ENCODE data around the gene TPSG1.

The TPSG1 gene

DNA sequence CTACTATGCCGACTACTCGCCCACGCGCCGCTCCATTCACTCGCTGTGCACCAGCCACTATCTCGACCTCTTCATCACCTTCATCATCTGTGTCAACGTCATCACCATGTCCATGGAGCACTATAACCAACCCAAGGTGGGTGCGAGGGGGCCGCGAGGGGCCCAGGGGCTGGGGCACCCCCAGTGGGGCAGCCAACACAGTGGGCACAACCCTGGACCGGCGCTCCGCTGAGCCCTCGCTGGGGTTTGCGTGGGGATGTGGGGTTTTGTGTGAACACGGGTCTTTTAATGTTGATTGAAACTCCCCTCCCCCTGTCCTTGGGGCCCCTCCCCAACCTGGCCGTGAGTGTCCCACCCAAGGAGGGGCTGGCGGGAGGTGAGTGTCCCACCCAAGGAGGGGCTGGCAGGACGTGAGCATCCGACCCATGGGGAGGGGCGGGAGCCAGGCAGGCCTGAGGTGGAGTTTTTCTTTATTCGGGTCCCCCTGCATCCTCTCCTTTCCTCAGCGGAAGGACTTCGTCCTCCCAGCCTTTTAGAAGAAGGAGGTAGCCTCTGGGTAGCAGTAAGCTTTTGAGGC lies 11.2 kb downstream of the TPSG1 start:
- no peak overlapping the region for H2AFZ ChIP-seq (ENCODE audit: low read depth, low read length)
- H3K4me1 ChIP-seq (ENCODE audit: insufficient read depth, low read length): no peaks in the 10 kb centered on the region
- no peaks in the 10 kb centered on the region for H3K27me3 ChIP-seq (ENCODE audit: insufficient read depth, low read length, poor library complexity)
- H4K20me1 ChIP-seq (ENCODE audit: insufficient read depth, low read length): peaks cover 1% of the 10 kb centered on the region; the same call in 1 of the 2 replicates
- H3K9me3 ChIP-seq (ENCODE audit: insufficient read depth, low read length, severe bottlenecking): no peaks in the 10 kb centered on the region
- no peaks in the 10 kb centered on the region for H3K79me2 ChIP-seq (ENCODE audit: insufficient read depth, low read length)
- H3K4me2 ChIP-seq (ENCODE audit: insufficient read depth, low read length): no peak overlapping the region
- TF ChIP-seq CTCF (IDR thresholded peaks at IDR 0.05; ENCODE audit: borderline replicate concordance, extremely low read depth, low read length, poor library complexity, severe bottlenecking) (no peak), EZH2 (IDR thresholded peaks at IDR 0.05; ENCODE audit: borderline replicate concordance, low read depth, low read length, severe bottlenecking) (no peak)
- H3K4me3 ChIP-seq (ENCODE audit: low read depth in 1 of 2, low read length in 2 of 2): no peak overlapping the region
- DNase-seq (no peak), ATAC-seq (ENCODE audit: insufficient read depth, low read depth) (no peak)
- no peak overlapping the region for H3K27ac ChIP-seq (ENCODE audit: low read length)
- H3K36me3 ChIP-seq (ENCODE audit: insufficient read depth, low read length): no peaks in the 10 kb centered on the region
- H3K9ac ChIP-seq (ENCODE audit: low read depth, low read length): no peak overlapping the region

- Histone ChIP-seq H3K79me2 (ENCODE audit: insufficient read depth, low read length) (no peaks in the 10 kb centered on the region), H3K27me3 (ENCODE audit: insufficient read depth, low read length, poor library complexity) (no peaks in the 10 kb centered on the region), H4K20me1 (ENCODE audit: insufficient read depth, low read length) (no peaks in the 10 kb centered on the region; the same call in 1 of the 2 replicates), H3K9me3 (ENCODE audit: insufficient read depth, low read length, severe bottlenecking) (no peaks in the 10 kb centered on the region), H3K27ac (ENCODE audit: low read length) (no peak overlapping the region), H2AFZ (ENCODE audit: low read depth, low read length) (no peak overlapping the region), H3K36me3 (ENCODE audit: insufficient read depth, low read length) (no peaks in the 10 kb centered on the region), H3K4me3 (ENCODE audit: low read depth in 1 of 2, low read length in 2 of 2) (no peak overlapping the region), H3K4me1 (ENCODE audit: insufficient read depth, low read length) (no peaks in the 10 kb centered on the region), H3K9ac (ENCODE audit: low read depth, low read length) (no peak overlapping the region), H3K4me2 (ENCODE audit: insufficient read depth, low read length) (no peak overlapping the region)
- ATAC-seq (ENCODE audit: insufficient read depth, low read depth) (no peak), DNase-seq (no peak)
- TF ChIP-seq EZH2 (IDR thresholded peaks at IDR 0.05; ENCODE audit: borderline replicate concordance, low read depth, low read length, severe bottlenecking) (no peak), CTCF (IDR thresholded peaks at IDR 0.05; ENCODE audit: borderline replicate concordance, extremely low read depth, low read length, poor library complexity, severe bottlenecking) (no peak)
Measured at GRCh38 chr16:1213231-1213630, 11.8 kb downstream of the TPSG1 start.

- no peak overlapping the region for H3K4me2 ChIP-seq (ENCODE audit: insufficient read depth, low read length)
- ATAC-seq (ENCODE audit: insufficient read depth, low read depth): no peak
- no peaks in the 10 kb centered on the region for H3K79me2 ChIP-seq (ENCODE audit: insufficient read depth, low read length)
- H4K20me1 ChIP-seq (ENCODE audit: insufficient read depth, low read length): no peaks in the 10 kb centered on the region; the same call in 1 of the 2 replicates
- DNase-seq: no peak
- no peak overlapping the region for H3K4me3 ChIP-seq (ENCODE audit: low read depth in 1 of 2, low read length in 2 of 2)
- no peaks in the 10 kb centered on the region for H3K4me1 ChIP-seq (ENCODE audit: insufficient read depth, low read length)
- no peaks in the 10 kb centered on the region for H3K9me3 ChIP-seq (ENCODE audit: insufficient read depth, low read length, severe bottlenecking)
- no peak overlapping the region for H3K27ac ChIP-seq (ENCODE audit: low read length)
- H3K27me3 ChIP-seq (ENCODE audit: insufficient read depth, low read length, poor library complexity): no peaks in the 10 kb centered on the region
- no peak overlapping the region for H3K9ac ChIP-seq (ENCODE audit: low read depth, low read length)
- H2AFZ ChIP-seq (ENCODE audit: low read depth, low read length): no peak overlapping the region
- no peak for TF ChIP-seq CTCF (IDR thresholded peaks at IDR 0.05; ENCODE audit: borderline replicate concordance, extremely low read depth, low read length, poor library complexity, severe bottlenecking)
- TF ChIP-seq EZH2 (IDR thresholded peaks at IDR 0.05; ENCODE audit: borderline replicate concordance, low read depth, low read length, severe bottlenecking): no peak
- no peaks in the 10 kb centered on the region for H3K36me3 ChIP-seq (ENCODE audit: insufficient read depth, low read length)
Measured at GRCh38 chr16:1212616-1213194, 12.4 kb downstream of the TPSG1 start.
